ENCODE results near the gene NAV2.

GRCh38 chr11:19813158-19813879 lies 100.7 kb downstream of the NAV2 start:
- TF ChIP-seq CTCF (IDR thresholded peaks at IDR 0.05; ENCODE audit: low read length) (no peak), EZH2 (optimal IDR thresholded peaks at IDR 0.05; ENCODE audit: low read depth, low read length) (no peak), EZH2phosphoT487 (IDR thresholded peaks at IDR 0.05; ENCODE audit: low read length) (no peak)
